Ascending aorta (tissue), 2 donors: ENCODE data around the gene PRKACA. TPM values are rescaled to one million over a fixed set of nuclear protein-coding genes. Genes with fewer than 3 reads are reported as not detected.

ENCODE experiments used
- DNase-seq, 2 donors: peaks; one replicate each; pipeline ENCODE4 v3.0.0-alpha.2; 2019; ENCODE audit warnings: low spot score in 2 of 2
- H3K27ac ChIP-seq, 2 donors: fragments of 200-600 bp; sonication (generic); one replicate each; pipeline ENCODE4 v1.5.1; 2016 to 2017; ENCODE audit warnings: mild to moderate bottlenecking in 1 of 2
- H3K27me3 ChIP-seq: fragments of 200-600 bp; sonication (generic); one replicate; pipeline ENCODE4 v1.5.1; 2017
- H3K36me3 ChIP-seq, 2 donors: fragments of 200-600 bp; sonication (generic); one replicate each; pipeline ENCODE4 v1.5.1; 2016
- H3K4me1 ChIP-seq, 2 donors: fragments of 200-600 bp; sonication (generic); one replicate each; pipeline ENCODE4 v1.5.1; 2016 to 2017; ENCODE audit warnings: mild to moderate bottlenecking in 1 of 2
- H3K4me3 ChIP-seq, 2 donors: fragments of 200-600 bp; sonication (generic); one replicate each; pipeline ENCODE4 v1.5.1; 2016 to 2017; ENCODE audit warnings: mild to moderate bottlenecking in 1 of 2
- H3K9me3 ChIP-seq, 2 donors: fragments of 200-600 bp; sonication (generic); one replicate each; pipeline ENCODE4 v1.5.1; 2016
- intact Hi-C: fragments of 100-400 bp; cut with DNase I; formaldehyde crosslinking; loops from one replicate; pipeline ENCODE4 v1.15.1; 2023
- total RNA-seq: library from RNA; depleted of rRNA; stranded (reverse); fragments of >200 nt; gene quantifications from one replicate; pipeline ENCODE4 v1.1.0, GENCODE V29; 2016
- TF ChIP-seq, protein P1 (sequence below), 3 experiments: fragments of 200-600 bp in 2 of 3; fragments of 450-650 bp in 1 of 3; sonication (generic) in 2 of 3; IDR thresholded peaks; one replicate each; pipeline ENCODE4 v1.5.1; 2016 to 2019; ENCODE audit warnings: antibody characterized with exemption in 3 of 3, mild to moderate bottlenecking in 1 of 3, moderate library complexity in 1 of 3

PRKACA gene
- total RNA-seq, 1 donor from 2014 or later = 92.6 TPM

DNA sequence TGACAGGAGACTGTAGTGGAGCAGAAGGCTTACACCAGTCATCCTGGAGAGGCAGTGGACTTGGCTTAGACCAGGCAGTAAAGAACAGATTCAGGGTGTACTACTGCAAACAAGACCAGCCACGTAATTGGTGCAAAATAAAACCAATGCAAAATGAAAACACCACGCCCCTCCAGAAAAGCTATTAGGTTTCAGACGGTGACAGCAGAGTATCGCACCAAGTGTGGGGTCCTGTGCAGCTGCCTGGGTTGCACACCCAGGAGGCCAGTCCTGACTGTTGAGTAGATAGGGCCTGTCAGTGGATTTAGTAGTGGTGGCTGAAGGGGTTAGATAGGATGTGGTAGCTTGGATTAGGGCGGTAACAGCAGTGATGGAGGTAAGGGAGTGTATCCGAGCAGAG, 5.4 kb upstream of the PRKACA start:
- Histone ChIP-seq H3K4me1 (peaks cover 8 to 15% of the 10 kb centered on the region in 2 donors), H3K9me3 (no peaks in the 10 kb centered on the region), H3K27me3 (no peaks in the 10 kb centered on the region), H3K36me3 (no peaks in the 10 kb centered on the region), H3K27ac (no peak overlapping the region), H3K4me3 (no peak overlapping the region)
- no peak for DNase-seq
- intact Hi-C loops = no loop called here
- TF ChIP-seq, protein P1, sequence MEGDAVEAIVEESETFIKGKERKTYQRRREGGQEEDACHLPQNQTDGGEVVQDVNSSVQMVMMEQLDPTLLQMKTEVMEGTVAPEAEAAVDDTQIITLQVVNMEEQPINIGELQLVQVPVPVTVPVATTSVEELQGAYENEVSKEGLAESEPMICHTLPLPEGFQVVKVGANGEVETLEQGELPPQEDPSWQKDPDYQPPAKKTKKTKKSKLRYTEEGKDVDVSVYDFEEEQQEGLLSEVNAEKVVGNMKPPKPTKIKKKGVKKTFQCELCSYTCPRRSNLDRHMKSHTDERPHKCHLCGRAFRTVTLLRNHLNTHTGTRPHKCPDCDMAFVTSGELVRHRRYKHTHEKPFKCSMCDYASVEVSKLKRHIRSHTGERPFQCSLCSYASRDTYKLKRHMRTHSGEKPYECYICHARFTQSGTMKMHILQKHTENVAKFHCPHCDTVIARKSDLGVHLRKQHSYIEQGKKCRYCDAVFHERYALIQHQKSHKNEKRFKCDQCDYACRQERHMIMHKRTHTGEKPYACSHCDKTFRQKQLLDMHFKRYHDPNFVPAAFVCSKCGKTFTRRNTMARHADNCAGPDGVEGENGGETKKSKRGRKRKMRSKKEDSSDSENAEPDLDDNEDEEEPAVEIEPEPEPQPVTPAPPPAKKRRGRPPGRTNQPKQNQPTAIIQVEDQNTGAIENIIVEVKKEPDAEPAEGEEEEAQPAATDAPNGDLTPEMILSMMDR (IDR thresholded peaks at IDR 0.05) = no peak

DNA sequence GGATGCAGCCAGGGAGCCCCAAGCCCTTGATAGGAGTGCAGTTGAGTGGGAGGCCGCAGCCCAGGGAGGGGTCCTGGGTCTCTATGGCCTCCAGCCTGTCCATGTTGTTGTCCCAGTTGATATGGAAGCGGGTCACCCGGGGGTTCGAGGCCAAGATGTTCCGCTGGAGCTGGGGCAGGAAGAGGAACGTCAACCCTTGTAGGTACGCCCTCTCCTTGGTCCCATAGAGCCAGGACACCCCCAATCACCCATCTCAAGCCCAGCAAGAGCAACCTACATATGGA, 2.9 kb upstream of the PRKACA start:
- DNase-seq = no peak
- Histone ChIP-seq H3K27ac (peak overlapping the region; percentile 92 to 99), H3K9me3 (no peaks in the 10 kb centered on the region), H3K36me3 (no peaks in the 10 kb centered on the region), H3K4me1 (peaks cover 8 to 28% of the 10 kb centered on the region in 2 donors), H3K4me3 (no peak overlapping the region), H3K27me3 (no peaks in the 10 kb centered on the region)
- intact Hi-C loops = no loop called here
- TF ChIP-seq, protein P1 (IDR thresholded peaks at IDR 0.05) = no peak

DNA sequence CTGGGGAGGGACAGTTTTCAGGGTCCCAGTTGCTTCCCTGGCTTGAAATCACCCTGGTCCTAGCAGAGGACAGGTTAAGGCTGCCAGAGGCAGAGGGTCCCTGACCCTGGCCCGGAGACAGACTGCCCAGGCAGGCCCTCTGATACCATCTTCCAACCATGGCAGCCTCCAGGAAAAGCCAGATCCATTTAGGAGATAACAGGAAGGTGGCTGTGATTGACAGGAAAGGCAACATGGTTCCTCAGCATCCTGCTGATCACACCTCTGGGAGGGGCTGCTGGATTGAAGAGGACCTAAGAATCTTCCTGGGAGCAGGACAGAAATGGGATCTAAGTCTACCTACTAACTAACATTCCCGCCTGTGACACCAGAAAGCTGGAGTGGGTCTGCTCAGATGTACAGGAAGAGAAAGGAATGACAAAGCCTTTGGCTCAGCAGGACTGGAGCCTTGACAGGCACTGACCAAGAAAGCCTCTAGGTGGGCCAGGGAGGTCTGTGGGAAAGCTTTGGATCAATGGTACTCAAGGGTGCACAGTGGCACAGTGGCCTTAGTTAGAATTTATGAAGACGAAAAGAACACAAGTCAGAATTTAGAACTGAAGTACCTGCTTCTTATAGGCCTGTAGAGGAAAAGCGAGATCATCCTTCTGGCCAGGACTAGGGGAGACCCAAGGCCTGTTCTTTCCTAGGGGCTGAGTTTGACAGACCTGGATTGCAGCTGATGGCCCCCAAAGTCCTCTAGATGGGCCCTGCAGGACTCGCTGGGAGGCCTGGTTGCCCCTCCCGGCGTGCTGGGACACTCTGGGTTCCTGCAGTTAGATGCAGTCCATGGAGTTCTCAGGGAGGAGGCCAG, 2.3 kb upstream of the PRKACA start:
- DNase-seq = no peak
- no peaks in the 10 kb centered on the region for H3K36me3 ChIP-seq
- TF ChIP-seq, protein P1 (IDR thresholded peaks at IDR 0.05) = no peak
- intact Hi-C loops = loop anchor here (2.0 to 5.0 kb wide), 3 partner anchors 29 to 168 kb away; partner anchors contain the start of genes DCAF15, RFX1 and SAMD1
- H3K27ac ChIP-seq = peak overlapping the region; percentile 92 to 99
- H3K4me1 ChIP-seq = peaks cover 8 to 30% of the 10 kb centered on the region in 2 donors
- H3K9me3 ChIP-seq = no peaks in the 10 kb centered on the region
- no peaks in the 10 kb centered on the region for H3K27me3 ChIP-seq
- H3K4me3 ChIP-seq = no peak overlapping the region

DNA sequence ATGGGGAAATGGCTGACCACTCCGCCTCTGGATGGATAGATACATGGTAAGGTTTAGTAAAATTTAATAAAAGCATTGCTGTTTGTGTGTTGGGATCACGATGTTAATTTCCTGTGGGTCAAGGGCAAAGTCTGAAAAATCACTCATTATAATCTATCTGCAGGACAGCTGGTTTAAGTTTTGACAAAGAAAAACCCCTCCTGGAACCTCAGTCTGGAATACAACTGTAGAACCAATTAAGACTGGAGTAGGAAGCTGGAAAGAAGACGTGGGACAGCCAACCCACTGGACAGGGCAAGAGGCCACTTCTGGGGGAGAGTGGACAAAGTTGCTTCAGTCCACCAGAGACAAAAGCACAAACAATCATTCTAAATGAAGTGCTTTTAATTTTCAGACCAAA, 1.6 kb upstream of the PRKACA start:
- Histone ChIP-seq H3K27me3 (no peaks in the 10 kb centered on the region), H3K9me3 (no peaks in the 10 kb centered on the region), H3K27ac (peak overlapping the region; percentile 92 to 99), H3K4me1 (peaks cover 13 to 37% of the 10 kb centered on the region in 2 donors), H3K36me3 (no peaks in the 10 kb centered on the region), H3K4me3 (peak overlapping the region; percentile 63 to 66)
- TF ChIP-seq, protein P1 (IDR thresholded peaks at IDR 0.05) = no peak
- intact Hi-C loops = loop anchor here (2.0 to 5.0 kb wide), 3 partner anchors 28 to 167 kb away; partner anchors contain the start of genes DCAF15, RFX1 and SAMD1
- DNase-seq = no peak

DNA sequence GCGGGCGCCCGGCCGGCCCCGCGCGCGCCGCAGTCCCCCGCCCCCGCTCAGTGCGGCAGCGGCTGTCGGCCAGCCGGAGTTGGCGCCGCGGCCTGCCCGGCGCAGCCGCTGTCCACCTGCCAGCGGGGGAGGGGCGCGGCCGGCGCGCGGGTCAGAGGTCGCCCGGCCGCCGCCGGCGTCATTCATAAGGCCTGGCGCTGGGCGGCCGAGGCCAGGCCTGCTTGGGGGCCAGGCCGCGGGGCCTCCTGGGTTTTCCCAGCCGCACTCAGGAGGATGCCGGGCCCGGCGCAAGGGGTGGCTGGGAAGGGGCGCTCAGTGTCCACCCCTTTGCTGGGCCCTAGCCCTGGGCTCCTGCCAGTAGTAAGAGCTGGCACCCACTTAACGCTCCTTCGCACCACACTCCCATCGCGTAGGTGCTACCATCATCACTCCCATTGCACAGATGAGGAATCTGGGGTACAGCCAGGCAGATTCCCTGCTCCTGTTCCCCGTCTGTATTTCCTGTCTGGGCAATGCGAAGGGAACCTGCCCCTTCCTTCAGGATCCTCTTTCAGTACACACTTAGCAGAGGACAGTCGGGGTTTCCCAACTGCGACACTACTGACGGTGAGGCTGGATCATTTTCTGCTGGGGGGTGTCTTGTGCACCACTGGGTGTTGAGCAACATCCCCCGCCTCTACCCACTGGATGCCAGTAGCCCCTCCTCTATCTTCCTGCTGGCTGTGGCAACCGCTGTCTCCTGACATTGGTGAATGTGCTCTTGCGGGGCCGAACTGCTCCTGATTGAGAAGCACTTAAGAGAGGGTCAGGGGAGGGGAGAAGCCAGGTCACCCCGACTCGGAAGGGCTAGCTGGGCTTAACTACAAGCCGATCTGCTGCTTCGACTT, 846 bp upstream of the PRKACA start:
- Histone ChIP-seq H3K4me3 (peak overlapping the region; percentile 63 to 66), H3K27ac (peak overlapping the region; percentile 92 to 99), H3K36me3 (no peaks in the 10 kb centered on the region), H3K9me3 (no peaks in the 10 kb centered on the region), H3K4me1 (peaks cover 19 to 44% of the 10 kb centered on the region in 2 donors), H3K27me3 (no peaks in the 10 kb centered on the region)
- intact Hi-C loops = loop anchor here (1.0 to 5.0 kb wide), 5 partner anchors 19 to 238 kb away; partner anchors contain the start of genes DCAF15, RFX1 and SAMD1
- DNase-seq = peak; percentile 79 to 94
- TF ChIP-seq, protein P1 (IDR thresholded peaks at IDR 0.05) = no peak
